AG09319 (cell line): Measurements from ENCODE around the gene MAP1LC3C.

Experiments
- DNase-seq: peaks from one replicate; pipeline ENCODE4 v3.0.0-alpha.2; 2010; ENCODE audit warnings: low read depth; ENCODE audit errors: extremely low read depth
- TF ChIP-seq, protein P1 (sequence below): IDR thresholded peaks from 2 replicates; pipeline ENCODE4 v1.5.1; 2011; ENCODE audit warnings: low read depth, mild to moderate bottlenecking, inconsistent platforms, low read length, moderate library complexity

The MAP1LC3C gene

DNA sequence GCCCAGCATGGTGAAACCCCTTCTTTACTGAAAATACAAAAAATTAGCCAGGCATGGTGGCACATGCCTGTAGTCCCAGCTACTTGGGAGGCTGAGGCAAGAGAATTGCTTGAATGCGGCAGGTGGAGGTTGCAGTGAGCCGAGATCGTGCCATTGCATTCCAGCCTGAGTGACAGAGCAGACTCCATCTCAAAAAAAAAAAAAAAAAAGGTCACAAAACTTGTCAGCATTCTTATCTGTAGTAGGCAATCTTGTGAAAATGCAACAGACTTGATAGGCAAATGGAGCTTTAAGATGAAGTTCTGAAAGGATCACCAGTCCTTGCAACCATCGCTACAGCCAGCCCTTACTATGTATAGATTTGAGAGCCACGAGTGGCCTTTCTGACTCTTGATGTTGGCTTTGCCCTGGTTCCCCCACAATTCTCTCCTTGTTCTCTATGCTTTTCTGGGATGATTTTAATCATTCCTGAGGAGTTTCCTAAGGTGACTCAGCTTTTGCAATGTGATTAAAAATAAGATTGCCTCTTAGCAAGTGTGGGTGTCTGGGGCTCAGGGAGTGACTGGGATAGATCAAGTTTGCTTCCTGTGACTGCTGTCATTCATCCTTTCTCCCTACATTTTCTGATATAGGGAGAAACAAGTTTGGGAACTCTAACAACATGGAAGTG lies 7.1 kb upstream of the MAP1LC3C start:
- TF ChIP-seq, protein P1, sequence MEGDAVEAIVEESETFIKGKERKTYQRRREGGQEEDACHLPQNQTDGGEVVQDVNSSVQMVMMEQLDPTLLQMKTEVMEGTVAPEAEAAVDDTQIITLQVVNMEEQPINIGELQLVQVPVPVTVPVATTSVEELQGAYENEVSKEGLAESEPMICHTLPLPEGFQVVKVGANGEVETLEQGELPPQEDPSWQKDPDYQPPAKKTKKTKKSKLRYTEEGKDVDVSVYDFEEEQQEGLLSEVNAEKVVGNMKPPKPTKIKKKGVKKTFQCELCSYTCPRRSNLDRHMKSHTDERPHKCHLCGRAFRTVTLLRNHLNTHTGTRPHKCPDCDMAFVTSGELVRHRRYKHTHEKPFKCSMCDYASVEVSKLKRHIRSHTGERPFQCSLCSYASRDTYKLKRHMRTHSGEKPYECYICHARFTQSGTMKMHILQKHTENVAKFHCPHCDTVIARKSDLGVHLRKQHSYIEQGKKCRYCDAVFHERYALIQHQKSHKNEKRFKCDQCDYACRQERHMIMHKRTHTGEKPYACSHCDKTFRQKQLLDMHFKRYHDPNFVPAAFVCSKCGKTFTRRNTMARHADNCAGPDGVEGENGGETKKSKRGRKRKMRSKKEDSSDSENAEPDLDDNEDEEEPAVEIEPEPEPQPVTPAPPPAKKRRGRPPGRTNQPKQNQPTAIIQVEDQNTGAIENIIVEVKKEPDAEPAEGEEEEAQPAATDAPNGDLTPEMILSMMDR: no peak
- DNase-seq: no peak

DNA sequence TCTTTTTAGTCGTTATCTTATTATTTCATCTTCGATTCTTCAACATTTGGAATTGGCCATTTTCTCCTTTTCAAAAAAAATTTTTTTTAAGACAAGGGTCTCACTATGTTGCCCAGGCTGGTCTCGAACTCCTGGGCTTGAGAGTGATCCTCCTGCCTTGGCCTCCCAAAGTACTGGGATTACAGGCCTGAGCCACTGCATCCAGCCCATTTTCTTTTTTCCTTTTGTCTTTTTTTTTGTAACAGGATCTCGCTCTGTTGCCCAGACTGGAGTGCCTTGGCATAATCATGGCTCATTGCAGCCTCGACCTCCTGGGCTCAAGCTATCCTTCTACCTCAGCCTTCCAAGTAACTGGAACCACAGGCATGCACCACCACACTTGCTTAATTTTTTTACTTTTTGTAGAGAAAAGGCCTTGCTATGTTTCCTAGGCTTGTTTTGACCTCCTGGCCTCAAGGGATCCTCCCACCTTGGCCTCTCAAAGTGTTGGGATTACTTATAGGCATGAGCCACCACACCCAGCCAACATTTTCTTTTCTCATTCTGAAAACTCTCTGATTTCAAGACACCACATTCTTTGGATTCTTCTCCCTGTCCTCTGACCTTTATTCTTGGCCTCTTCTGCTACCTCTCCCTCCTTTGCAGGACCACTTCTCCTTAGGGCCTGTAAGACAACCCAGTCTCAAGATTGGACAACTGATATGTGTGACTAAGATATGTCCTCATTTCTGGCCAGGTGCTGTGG lies 6.0 kb upstream of the MAP1LC3C start:
- DNase-seq: no peak
- TF ChIP-seq, protein P1: no peak

DNA sequence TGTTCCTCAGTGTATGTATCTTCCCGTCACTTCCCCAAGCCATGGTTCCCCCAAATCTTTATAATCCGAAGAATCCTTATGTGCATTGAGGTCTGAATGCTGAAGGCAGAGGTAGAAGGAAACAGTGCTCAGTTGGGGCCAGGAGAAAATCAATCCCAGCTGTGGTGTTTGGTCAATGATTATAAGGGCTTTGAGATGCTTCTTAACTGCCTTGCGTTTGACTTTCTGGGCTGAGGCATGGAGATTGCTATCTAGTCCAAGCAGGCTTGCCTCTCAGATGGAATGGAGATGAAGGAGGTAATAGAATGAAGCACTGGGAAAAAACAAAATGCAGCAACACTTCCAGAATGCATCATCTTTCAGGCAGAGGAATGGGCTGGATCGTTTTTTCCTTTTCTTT lies 3.6 kb upstream of the MAP1LC3C start:
- DNase-seq: no peak
- TF ChIP-seq, protein P1: no peak

DNA sequence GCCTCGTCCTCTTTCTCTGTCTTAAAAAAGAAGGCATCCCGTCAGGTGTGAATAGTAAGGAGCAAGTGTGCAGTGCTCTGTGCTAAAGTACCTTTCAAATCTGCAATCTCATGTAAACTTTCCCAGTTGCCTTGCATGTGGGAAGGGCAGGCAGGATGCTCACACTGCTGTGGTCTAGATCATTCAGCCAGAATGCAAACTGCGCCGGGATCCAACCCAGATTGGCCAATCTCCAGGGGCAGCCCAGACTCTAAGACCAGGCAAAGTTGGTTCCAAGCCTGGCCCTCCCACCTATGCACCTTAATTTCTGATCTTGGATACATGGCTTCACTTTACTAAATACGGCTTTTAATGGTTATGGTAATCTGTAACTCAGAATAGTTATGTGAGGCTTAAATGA lies 3.2 kb upstream of the MAP1LC3C start:
- TF ChIP-seq, protein P1: no peak
- no peak for DNase-seq

DNA sequence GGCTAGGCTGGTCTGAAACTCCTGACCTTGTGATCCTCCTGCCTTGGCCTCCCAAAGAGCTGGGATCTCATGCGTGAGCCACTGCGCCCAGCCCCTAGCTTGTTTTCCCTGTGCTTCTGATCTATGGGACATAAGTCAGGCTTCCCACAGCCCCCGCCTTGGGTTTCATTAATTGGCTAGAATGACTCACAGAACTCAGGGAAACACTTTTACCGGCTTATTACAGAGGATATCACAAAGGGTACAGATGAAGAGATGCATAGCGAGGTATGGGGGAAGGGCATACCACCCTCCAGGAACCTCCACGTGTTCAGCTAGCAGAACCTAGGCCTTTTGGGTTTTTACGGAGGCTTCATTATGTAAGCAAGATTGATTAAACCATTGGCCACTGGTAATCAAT lies 1.5 kb upstream of the MAP1LC3C start:
- TF ChIP-seq, protein P1: no peak
- DNase-seq: no peak

DNA sequence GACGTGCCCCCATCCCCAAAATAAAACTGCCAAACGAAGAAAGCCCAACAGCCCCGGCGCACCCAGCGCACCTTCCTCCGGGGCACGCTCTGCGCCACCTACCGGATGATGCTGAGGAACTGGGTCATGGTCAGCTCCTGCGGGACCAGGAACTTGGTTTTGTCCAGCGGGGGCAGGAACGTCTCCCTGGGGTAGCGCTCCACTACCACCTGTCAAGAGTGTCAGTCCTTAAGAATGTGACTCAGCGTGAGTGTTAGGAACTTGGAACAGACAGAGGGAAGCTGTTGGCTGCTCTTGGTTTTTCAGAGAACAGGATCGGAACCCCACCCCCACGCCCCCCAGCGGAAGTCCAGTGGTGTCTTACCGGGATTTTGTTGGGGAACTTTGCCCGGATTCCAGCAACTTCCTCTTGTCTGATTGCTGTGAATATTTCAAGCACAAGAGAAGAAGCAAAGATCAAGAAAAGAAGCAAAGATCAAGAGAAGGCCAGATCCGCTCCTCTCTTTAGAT lies 431 bp downstream of the MAP1LC3C start:
- no peak for DNase-seq

More for the DNA sequence above, 431 bp downstream of the MAP1LC3C start:
- TF ChIP-seq, protein P1: peak; percentile 78
